ENCODE results near the gene STIL. TPM values are rescaled to one million over a fixed set of nuclear protein-coding genes. Genes with fewer than 3 reads are reported as not detected.

STIL gene
- total RNA-seq, 3 donors from 2014 or later, result 7.3 to 9.2 (median 7.6) TPM

DNA sequence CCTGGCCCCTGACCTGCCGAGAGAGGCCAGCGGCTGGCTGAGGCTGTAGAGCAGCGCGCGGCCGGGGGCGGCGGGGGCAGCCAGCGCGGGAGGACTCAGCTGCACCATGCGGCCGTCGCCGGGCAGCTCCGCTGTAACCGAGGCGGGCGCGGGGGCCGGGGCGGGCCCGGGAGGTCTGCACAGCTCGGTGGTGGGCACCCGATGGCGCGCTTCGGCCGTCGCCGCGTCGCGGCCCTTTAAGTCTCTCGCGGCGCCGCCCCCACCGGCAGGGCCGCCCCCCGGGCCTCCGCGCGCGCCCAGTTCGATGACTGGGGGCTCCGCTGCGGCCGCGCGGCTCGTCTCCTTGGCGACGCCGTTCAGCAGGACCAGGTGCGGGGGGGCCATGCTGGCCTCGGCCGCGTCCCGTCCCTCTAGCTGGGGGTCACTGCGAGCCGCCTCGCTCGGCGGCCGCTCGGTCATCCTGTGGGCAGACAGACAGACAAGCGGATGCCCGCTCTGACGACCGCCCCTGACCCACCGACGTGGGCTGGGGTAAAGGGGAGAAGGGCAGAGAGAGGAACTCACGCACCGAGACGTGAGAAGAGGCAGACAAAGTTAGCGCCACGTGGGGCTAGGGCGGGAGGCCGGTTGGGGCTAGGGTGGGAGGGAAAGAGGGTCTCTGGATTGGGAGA is 88.4 kb downstream of the STIL start:
- ATAC-seq (peak; percentile 21 to 25), DNase-seq (no peak)
- Mint-ChIP-seq H3K36me3 (ENCODE audit: insufficient read depth) (no peaks in the 10 kb centered on the region), H3K4me3 (peak overlapping the region; percentile 65), H3K9me3 (no peaks in the 10 kb centered on the region), H3K27me3 (ENCODE audit: low read depth) (peaks cover 49% of the 10 kb centered on the region), H3K4me1 (ENCODE audit: low read depth) (peaks cover 18% of the 10 kb centered on the region)

DNA sequence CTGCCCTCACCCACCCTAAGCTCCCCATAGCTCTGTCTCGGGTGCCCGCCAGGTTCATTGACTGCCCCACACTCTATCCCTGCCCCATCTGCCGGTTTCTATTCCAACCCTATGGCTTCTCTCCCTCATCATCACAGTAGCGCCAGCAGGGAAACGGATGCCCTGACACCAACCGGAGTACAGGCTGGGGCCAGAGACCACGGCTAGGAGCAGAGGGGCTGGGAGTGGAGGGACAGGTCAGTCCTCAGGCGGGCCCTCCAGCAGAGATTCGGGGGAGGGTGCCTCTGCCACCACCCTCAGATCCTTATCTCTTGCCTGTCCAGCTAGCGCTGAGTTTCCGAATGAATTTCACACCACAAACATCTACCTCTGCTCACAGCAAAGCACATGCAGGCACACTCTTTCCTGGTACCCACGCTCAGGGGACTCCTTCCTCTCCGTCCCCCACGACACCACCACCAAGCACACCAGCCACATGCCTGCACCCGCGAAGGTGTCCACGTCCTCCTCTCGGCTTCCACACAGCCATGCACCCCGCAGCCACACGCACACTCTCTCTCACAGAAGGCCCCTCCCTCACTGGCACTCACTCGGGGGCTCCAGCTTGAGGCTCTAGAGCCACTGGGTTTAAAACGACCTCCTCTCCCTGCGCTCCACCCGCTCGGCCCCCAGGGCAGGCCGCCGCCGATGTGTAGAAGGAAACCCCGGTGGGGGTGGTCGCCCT is 89.1 kb downstream of the STIL start:
- H3K27me3 Mint-ChIP-seq (ENCODE audit: low read depth), result peaks cover 42% of the 10 kb centered on the region
- no peaks in the 10 kb centered on the region for H3K9me3 Mint-ChIP-seq
- H3K4me3 Mint-ChIP-seq, result no peak overlapping the region
- H3K4me1 Mint-ChIP-seq (ENCODE audit: low read depth), result peaks cover 10% of the 10 kb centered on the region
- peak; percentile 12 to 22 for ATAC-seq
- H3K36me3 Mint-ChIP-seq (ENCODE audit: insufficient read depth), result no peaks in the 10 kb centered on the region
- no peak for DNase-seq

DNA sequence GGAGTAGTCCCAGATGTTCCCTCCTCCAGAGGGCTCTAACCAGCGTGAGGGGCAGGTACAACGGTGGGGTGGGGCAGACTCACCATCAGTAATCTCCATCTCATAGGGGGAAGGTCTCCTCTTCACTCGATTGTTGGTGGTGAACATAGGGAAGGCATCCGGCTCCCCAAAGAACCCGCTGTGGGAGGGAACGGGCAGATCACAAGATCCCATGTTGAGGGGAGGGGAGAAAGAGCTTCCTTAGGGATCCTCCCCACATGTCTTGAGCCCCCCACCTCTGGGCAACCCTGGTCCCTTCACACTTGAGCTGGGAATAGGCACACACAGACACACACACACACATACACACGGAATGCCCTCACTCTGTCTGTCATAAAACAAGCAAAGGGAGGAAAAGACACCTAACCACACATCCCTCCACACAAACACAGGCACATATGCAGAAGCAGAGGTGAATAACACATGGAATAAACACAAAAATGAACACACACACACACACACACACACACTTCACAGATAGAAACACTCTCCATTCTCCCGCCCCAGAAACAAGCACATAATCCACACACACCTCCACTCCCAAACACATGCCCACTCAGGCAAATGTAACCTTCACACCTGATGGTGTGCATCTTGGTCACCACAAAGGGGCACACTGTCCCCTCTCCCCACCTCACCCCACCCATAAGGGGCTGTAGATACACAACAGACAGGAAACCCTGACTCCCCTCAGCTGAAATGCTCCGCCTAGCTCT is 89.8 kb downstream of the STIL start:
- Mint-ChIP-seq H3K27me3 (ENCODE audit: low read depth) (peaks cover 34% of the 10 kb centered on the region), H3K4me1 (ENCODE audit: low read depth) (peaks cover 3% of the 10 kb centered on the region), H3K4me3 (no peak overlapping the region), H3K36me3 (ENCODE audit: insufficient read depth) (no peaks in the 10 kb centered on the region), H3K9me3 (no peaks in the 10 kb centered on the region)
- DNase-seq, result no peak
- ATAC-seq, result no peak

- Mint-ChIP-seq H3K9me3 (no peaks in the 10 kb centered on the region), H3K4me3 (no peak overlapping the region), H3K36me3 (ENCODE audit: insufficient read depth) (no peaks in the 10 kb centered on the region), H3K4me1 (ENCODE audit: low read depth) (peaks cover 3% of the 10 kb centered on the region), H3K27me3 (ENCODE audit: low read depth) (peaks cover 28% of the 10 kb centered on the region)
- ATAC-seq, result no peak
- DNase-seq, result no peak
These were observed 90.6 kb downstream of the STIL start for GRCh38 chr1:47223174-47223920.

- Mint-ChIP-seq H3K27me3 (ENCODE audit: low read depth) (peaks cover 19% of the 10 kb centered on the region), H3K9me3 (no peaks in the 10 kb centered on the region), H3K4me1 (ENCODE audit: low read depth) (peaks cover 3% of the 10 kb centered on the region), H3K36me3 (ENCODE audit: insufficient read depth) (no peaks in the 10 kb centered on the region), H3K4me3 (no peak overlapping the region)
- DNase-seq (no peak), ATAC-seq (no peak)
These were observed 91.5 kb downstream of the STIL start for GRCh38 chr1:47222476-47222875.

GRCh38 chr1:47219590-47220220 is 94.2 kb downstream of the STIL start:
- Mint-ChIP-seq H3K4me3 (no peak overlapping the region), H3K9me3 (no peaks in the 10 kb centered on the region), H3K27me3 (ENCODE audit: low read depth) (peaks cover 3% of the 10 kb centered on the region), H3K36me3 (ENCODE audit: insufficient read depth) (no peaks in the 10 kb centered on the region), H3K4me1 (ENCODE audit: low read depth) (no peaks in the 10 kb centered on the region)
- ATAC-seq, result no peak
- DNase-seq, result no peak

- DNase-seq, result no peak
- no peaks in the 10 kb centered on the region for H3K36me3 Mint-ChIP-seq (ENCODE audit: insufficient read depth)
- no peaks in the 10 kb centered on the region for H3K4me1 Mint-ChIP-seq (ENCODE audit: low read depth)
- peaks cover 3% of the 10 kb centered on the region for H3K27me3 Mint-ChIP-seq (ENCODE audit: low read depth)
- no peaks in the 10 kb centered on the region for H3K9me3 Mint-ChIP-seq
- H3K4me3 Mint-ChIP-seq, result no peak overlapping the region
- no peak for ATAC-seq
These were observed 94.9 kb downstream of the STIL start for GRCh38 chr1:47219001-47219400.

DNA sequence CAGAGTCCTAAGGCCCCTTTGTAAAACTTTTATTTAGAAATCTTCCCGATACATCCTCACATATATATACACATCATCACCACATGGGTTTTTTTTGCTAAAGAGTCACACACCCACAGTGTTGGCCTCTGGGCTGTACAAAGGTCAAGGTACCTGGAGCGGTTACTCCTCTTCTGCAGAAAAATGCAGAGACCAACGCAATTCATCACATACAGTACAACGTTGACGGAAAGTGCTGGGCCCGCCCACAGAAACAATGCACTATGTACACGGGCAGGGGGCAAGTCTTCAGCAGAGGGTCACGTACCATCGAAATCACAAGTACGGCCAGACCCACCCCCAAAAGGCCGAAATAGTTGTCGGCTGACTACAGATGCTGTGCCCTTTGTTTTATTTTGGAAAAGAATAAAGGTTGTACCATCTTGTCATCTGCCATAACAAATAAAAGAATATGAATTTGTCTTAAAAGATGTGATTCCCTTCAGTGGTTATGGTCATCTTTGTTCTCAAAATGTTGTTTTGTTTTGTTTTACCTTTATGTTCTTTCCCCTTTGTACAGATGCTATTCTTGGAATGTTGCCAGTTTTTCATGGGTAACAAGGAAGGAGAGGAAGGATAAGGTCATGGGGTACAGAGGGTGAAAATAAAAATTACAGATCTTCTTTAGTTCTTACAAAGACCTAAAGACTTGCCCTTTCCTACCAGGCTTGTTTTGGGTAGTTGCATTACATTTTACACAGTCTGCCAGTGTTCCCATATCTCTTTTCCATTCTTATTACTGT is 97.5 kb downstream of the STIL start:
- Mint-ChIP-seq H3K9me3 (no peaks in the 10 kb centered on the region), H3K27me3 (ENCODE audit: low read depth) (peaks cover 3% of the 10 kb centered on the region), H3K4me1 (ENCODE audit: low read depth) (no peaks in the 10 kb centered on the region), H3K36me3 (ENCODE audit: insufficient read depth) (no peaks in the 10 kb centered on the region), H3K4me3 (no peak overlapping the region)
- ATAC-seq (no peak), DNase-seq (no peak)

DNA sequence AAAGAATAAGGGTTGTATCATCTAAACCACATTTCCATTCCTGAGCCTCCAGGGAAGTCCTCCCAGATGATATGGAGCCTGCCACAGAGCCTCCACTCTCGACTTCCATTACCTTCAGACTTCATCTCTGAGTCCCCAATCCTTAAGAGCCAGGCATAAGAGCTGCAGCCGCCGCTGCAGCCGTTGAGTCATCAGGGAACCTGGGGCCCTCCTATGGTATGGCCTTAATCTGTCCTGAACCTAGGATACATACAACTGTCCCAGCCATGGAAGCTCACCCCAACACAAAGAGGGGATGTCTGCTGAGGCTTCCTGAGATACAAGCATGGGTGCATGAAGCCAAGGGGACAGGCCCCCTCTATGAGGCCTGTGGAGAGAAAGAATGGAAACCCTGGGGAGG is 98.2 kb downstream of the STIL start:
- H3K36me3 Mint-ChIP-seq (ENCODE audit: insufficient read depth), result no peaks in the 10 kb centered on the region
- DNase-seq (no peak), ATAC-seq (no peak)
- no peaks in the 10 kb centered on the region for H3K4me1 Mint-ChIP-seq (ENCODE audit: low read depth)
- H3K4me3 Mint-ChIP-seq, result no peak overlapping the region
- no peaks in the 10 kb centered on the region for H3K9me3 Mint-ChIP-seq
- H3K27me3 Mint-ChIP-seq (ENCODE audit: low read depth), result peaks cover 2% of the 10 kb centered on the region

DNA sequence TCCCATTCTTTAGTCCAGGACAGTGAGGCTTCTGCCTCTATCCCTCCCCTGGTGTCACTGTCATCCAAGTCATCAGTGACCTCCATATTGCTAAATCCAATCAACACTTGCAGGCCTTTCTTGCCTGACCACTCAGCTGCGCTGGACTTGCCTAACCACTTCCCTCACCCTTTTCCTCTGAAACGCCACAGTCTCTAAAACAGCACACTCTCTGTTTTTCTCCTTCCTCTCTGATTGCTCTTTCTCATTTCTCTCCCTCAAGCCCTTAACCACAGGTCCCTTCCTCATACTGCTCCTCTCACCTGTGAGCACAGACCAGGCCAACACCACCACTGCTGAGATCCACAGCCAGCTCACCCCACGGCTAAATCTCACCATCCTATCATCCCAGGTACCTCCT is 99.4 kb downstream of the STIL start:
- no peaks in the 10 kb centered on the region for H3K36me3 Mint-ChIP-seq (ENCODE audit: insufficient read depth)
- no peaks in the 10 kb centered on the region for H3K9me3 Mint-ChIP-seq
- H3K4me1 Mint-ChIP-seq (ENCODE audit: low read depth), result no peaks in the 10 kb centered on the region
- DNase-seq (no peak), ATAC-seq (no peak)
- H3K27me3 Mint-ChIP-seq (ENCODE audit: low read depth), result peaks cover 4% of the 10 kb centered on the region
- H3K4me3 Mint-ChIP-seq, result no peak overlapping the region

DNA sequence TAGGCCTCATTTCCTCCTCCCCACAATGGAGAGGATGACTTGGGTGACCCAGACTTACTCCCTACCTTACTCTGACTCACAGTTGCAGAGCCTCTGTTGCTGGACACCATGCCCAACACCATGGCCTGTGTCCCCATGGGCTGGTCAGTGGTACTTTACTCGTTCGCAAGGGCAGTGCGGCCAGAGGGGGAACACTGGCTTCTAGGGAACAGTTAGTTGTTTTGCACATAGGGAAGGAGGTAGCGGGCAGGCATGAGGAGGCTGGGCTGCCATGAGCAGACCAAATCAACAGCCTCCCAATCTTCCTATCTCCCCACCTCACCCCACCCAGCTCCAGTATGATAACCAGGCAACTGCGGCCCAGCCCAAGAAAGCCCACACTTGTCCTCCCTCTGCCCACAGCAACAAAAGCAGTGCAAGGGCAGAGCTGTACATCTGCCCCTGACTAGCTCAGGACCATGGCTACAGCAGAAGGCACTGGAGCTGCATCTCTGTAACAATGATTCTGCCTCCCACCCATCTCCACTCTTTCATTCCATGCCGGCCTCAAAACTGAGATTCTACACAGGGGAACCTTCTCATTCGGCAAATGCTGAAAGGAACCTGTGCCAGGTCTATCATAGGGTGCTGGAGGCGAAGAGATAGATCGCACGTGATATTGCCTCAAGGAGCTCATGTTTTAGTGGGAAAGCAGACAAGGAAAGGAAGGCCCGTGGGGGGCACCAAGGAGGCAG is 100.5 kb downstream of the STIL start:
- ATAC-seq (no peak), DNase-seq (no peak)
- Mint-ChIP-seq H3K4me3 (no peak overlapping the region), H3K9me3 (no peaks in the 10 kb centered on the region), H3K4me1 (ENCODE audit: low read depth) (no peaks in the 10 kb centered on the region), H3K27me3 (ENCODE audit: low read depth) (peaks cover 10% of the 10 kb centered on the region), H3K36me3 (ENCODE audit: insufficient read depth) (no peaks in the 10 kb centered on the region)

GRCh38 chr1:47212636-47213229 is 101.2 kb downstream of the STIL start:
- ATAC-seq (no peak), DNase-seq (no peak)
- Mint-ChIP-seq H3K4me1 (ENCODE audit: low read depth) (no peaks in the 10 kb centered on the region), H3K4me3 (no peak overlapping the region), H3K36me3 (ENCODE audit: insufficient read depth) (no peaks in the 10 kb centered on the region), H3K9me3 (no peaks in the 10 kb centered on the region), H3K27me3 (ENCODE audit: low read depth) (peaks cover 12% of the 10 kb centered on the region)

All from activated T-cell treated with anti-CD3 and anti-CD28 coated beads, Interleukin-2, amount 50 U/mL, for 4 hours (primary cell).